K562 (cell line): ENCODE results near the gene TMEM273.

Experiments used
- EP300 ChIP-seq: IDR thresholded peaks from 2 replicates; pipeline ENCODE4 v1.6.1; 2012; ENCODE audit warnings: low read length, improper control_type of control experiment
- FOXM1 ChIP-seq, 2 experiments: fragments of 450-650 bp in 1 of 2; sonication (generic) in 1 of 2; formaldehyde crosslinking in 1 of 2; IDR thresholded peaks; 2 replicates each; pipeline versions ENCODE4 v1.6.1 to v1.9.0; 2017 to 2022; ENCODE audit warnings: low read depth in 2 of 2, mild to moderate bottlenecking in 2 of 2, missing genetic modification reagents in 1 of 2, moderate library complexity in 1 of 2
- HNRNPH1 ChIP-seq: fragments of 200-400 bp; formaldehyde crosslinking; optimal IDR thresholded peaks from 2 replicates; pipeline ENCODE3; 2017; ENCODE audit warnings: low read depth, mild to moderate bottlenecking, low read length, moderate library complexity
- MYNN ChIP-seq, 2 experiments: sonication (generic); formaldehyde crosslinking in 1 of 2; IDR thresholded peaks; 2 replicates each; pipeline versions ENCODE4 v1.5.0 to v1.6.1; 2016 to 2020; ENCODE audit warnings: antibody characterized with exemption in 1 of 2, missing genetic modification reagents in 1 of 2
- POLR2AphosphoS5 ChIP-seq: IDR thresholded peaks from 2 replicates; pipeline ENCODE4 v1.6.1; 2011; ENCODE audit warnings: mild to moderate bottlenecking, low read depth, low read length, moderate library complexity; ENCODE audit not compliant: control insufficient read depth, insufficient read depth
- SAP30 ChIP-seq: fragments of 200-600 bp; sonication (generic); IDR thresholded peaks from 2 replicates; pipeline ENCODE4 v1.6.1; 2012; ENCODE audit warnings: borderline replicate concordance, low read depth, mild to moderate bottlenecking, moderate library complexity, low read length, control low read depth, inconsistent platforms; ENCODE audit not compliant: insufficient read depth, poor library complexity, severe bottlenecking
- ZNF239 ChIP-seq: fragments of 250-450 bp; sonication (Bioruptor Pico); IDR thresholded peaks from 2 replicates; pipeline ENCODE4 v1.4.0; 2020; ENCODE audit warnings: mild to moderate bottlenecking

DNA sequence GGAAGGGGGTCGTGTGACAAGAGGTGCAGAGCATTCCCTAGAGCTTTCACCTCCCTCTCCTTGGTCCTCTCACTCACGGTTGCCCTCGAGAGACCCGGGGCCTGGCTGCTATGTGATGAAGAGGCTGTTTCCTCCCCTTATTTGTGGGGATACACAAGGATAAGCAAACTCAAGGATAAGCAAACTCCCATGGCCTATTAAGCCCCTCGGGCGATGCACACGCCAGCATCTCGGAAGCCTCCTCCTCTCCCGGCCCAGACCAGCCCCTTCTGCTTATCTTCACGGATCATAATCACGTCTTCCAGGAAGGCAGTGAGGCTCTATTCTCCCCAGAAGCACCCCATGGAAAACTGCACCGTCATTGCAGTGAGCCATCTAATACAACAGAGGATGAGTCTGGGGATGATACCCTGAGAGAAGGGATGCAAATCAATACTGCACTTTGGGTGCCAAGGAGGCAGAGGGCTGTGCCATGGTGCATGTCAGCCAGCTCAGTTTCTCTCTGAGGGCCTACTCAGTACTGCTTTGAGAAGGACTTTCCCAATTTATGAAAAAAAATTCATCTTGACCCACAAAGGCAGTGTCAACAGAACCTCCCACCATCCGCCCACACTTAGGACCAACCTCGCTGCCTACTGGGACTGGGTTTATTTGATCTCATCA lies 22.2 kb downstream of the TMEM273 start:
- TF ChIP-seq SAP30 = no peak
- peak; percentile 91 for TF ChIP-seq EP300
- no peak for TF ChIP-seq POLR2AphosphoS5
- 0 out of 2 replicates have a peak, but pooled peaks have one; percentile 44 for TF ChIP-seq FOXM1 (IDR thresholded peaks at IDR 0.05; ENCODE audit: low read depth)
- TF ChIP-seq FOXM1 (CRISPR knock-in tag; IDR thresholded peaks at IDR 0.05; ENCODE audit: low read depth) = no peak
- peak; percentile 48; the same call in 1 of the 2 replicates for TF ChIP-seq ZNF239 (CRISPR knock-in tag)
- TF ChIP-seq MYNN (IDR thresholded peaks at IDR 0.05) = peak; percentile 53; the same call in 1 of the 2 replicates
- no peak for TF ChIP-seq MYNN (CRISPR knock-in tag; IDR thresholded peaks at IDR 0.05)
- no peak for TF ChIP-seq HNRNPH1
